ENCODE results near the gene NSMF. TPM values are rescaled to one million over a fixed set of nuclear protein-coding genes. Genes with fewer than 3 reads are reported as not detected.

Gene NSMF
- total and polyA plus RNA-seq, 2 of the 4 experiments (the other 2 are of a cell fraction) = 7.7 to 40.9 TPM

DNA sequence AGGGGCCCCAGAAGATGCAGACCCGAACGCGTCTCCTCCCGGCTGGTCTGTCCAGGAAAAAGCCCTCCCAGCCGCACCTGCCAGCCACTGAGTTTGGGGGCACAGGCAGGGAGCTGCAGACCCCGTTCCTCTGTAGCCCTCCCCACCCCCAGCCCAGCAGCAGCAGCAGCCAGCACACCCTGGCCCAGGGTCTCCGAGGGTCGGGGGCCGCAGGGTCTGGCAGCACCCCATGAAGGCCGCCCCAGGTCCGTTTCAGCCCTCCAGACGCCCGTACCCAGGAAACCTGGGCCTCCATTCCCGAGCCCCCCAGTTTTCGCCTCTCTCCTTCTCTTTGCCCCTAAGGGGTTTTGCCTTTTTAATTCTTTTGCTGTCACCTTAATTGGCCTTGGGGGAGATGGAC lies 55.9 kb downstream of the NSMF start:
- no peaks in the 10 kb centered on the region for H3K9me3 ChIP-seq (ENCODE audit: control insufficient read depth, insufficient read depth, low read length)
- H3K9me1 ChIP-seq (ENCODE audit: insufficient read depth, low read length) = 0 out of 2 replicates have a peak, but pooled peaks cover 3% of the 10 kb centered on the region
- H2AK5ac ChIP-seq (ENCODE audit: low read depth, low read length) = no peak overlapping the region
- no peak overlapping the region for H3K4me3 ChIP-seq (ENCODE audit: insufficient read depth, low read depth, low read length)
- H4K8ac ChIP-seq (ENCODE audit: low read depth in 2 of 2, low read length in 2 of 2) = no peak overlapping the region
- no peak overlapping the region for H3K4me2 ChIP-seq (ENCODE audit: low read depth, low read length)
- no peak overlapping the region for H2BK5ac ChIP-seq (ENCODE audit: low read depth, low read length, poor library complexity, severe bottlenecking)
- intact Hi-C loops (cut with micrococcal nuclease) (no loop called here), in situ Hi-C loops (cut with MboI; ENCODE audit: low sequenced_read_pairs) (loop anchor here (5.0 kb wide), 1 partner anchor 111 kb away; no protein-coding TSS in a partner anchor), dilution Hi-C loops (cut with HindIII; ENCODE audit: low sequenced_read_pairs, unreplicated experiment) (no loop called here)
- BruUV-seq (replicated peaks) = no TSS peak
- H4K5ac ChIP-seq (ENCODE audit: low read depth, low read length) = no peak overlapping the region
- H2BK20ac ChIP-seq (ENCODE audit: low read depth, low read length) = no peak overlapping the region
- no peaks in the 10 kb centered on the region for H4K20me1 ChIP-seq (ENCODE audit: insufficient read depth, low read length)
- WGBS, 2 experiments (ENCODE audit: extremely low coverage in 2 of 2, insufficient read length in 1 of 2) = 95% methylated on average over 4 of the region's 15 CpGs; no CpG with 5 or more reads in 1 of the 2 experiments
- DNase-seq (no peak), ATAC-seq (ENCODE audit: low read depth) (no peak)
- no peaks in the 10 kb centered on the region for H3K36me3 ChIP-seq (ENCODE audit: control insufficient read depth, insufficient read depth, low read length)
- no peak overlapping the region for H2BK120ac ChIP-seq (ENCODE audit: low read depth, low read length)
- H2AFZ ChIP-seq (replicated peaks; ENCODE audit: low read length, poor library complexity) = no peak overlapping the region
- TF ChIP-seq CEBPB (IDR thresholded peaks at IDR 0.05; ENCODE audit: low read depth, low read length) (no peak), FOS (IDR thresholded peaks at IDR 0.05; ENCODE audit: low read depth, low read length) (no peak), CHD1 (IDR thresholded peaks at IDR 0.05; ENCODE audit: low read depth, low read length) (no peak), NFE2L2 (IDR thresholded peaks at IDR 0.05; ENCODE audit: low read depth, low read length) (no peak), MAFK (IDR thresholded peaks at IDR 0.05; ENCODE audit: low read depth, low read length) (no peak), BHLHE40 (IDR thresholded peaks at IDR 0.05; ENCODE audit: low read depth, low read length) (no peak), RFX5 (IDR thresholded peaks at IDR 0.05; ENCODE audit: low read depth, low read length) (no peak), SMC3 (IDR thresholded peaks at IDR 0.05; ENCODE audit: low read depth, low read length) (no peak), MXI1 (IDR thresholded peaks at IDR 0.05; ENCODE audit: borderline replicate concordance, low read depth, low read length) (no peak), MAZ (IDR thresholded peaks at IDR 0.05; ENCODE audit: borderline replicate concordance, low read depth, low read length) (no peak)
- TF ChIP-seq, protein P1, sequence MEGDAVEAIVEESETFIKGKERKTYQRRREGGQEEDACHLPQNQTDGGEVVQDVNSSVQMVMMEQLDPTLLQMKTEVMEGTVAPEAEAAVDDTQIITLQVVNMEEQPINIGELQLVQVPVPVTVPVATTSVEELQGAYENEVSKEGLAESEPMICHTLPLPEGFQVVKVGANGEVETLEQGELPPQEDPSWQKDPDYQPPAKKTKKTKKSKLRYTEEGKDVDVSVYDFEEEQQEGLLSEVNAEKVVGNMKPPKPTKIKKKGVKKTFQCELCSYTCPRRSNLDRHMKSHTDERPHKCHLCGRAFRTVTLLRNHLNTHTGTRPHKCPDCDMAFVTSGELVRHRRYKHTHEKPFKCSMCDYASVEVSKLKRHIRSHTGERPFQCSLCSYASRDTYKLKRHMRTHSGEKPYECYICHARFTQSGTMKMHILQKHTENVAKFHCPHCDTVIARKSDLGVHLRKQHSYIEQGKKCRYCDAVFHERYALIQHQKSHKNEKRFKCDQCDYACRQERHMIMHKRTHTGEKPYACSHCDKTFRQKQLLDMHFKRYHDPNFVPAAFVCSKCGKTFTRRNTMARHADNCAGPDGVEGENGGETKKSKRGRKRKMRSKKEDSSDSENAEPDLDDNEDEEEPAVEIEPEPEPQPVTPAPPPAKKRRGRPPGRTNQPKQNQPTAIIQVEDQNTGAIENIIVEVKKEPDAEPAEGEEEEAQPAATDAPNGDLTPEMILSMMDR (conservative IDR thresholded peaks at IDR 0.05; ENCODE audit: low read depth, low read length) = no peak
- TF ChIP-seq, protein P2, sequence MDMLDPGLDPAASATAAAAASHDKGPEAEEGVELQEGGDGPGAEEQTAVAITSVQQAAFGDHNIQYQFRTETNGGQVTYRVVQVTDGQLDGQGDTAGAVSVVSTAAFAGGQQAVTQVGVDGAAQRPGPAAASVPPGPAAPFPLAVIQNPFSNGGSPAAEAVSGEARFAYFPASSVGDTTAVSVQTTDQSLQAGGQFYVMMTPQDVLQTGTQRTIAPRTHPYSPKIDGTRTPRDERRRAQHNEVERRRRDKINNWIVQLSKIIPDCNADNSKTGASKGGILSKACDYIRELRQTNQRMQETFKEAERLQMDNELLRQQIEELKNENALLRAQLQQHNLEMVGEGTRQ (IDR thresholded peaks at IDR 0.05; ENCODE audit: low read depth, low read length) = no peak
- TF ChIP-seq, protein P3, sequence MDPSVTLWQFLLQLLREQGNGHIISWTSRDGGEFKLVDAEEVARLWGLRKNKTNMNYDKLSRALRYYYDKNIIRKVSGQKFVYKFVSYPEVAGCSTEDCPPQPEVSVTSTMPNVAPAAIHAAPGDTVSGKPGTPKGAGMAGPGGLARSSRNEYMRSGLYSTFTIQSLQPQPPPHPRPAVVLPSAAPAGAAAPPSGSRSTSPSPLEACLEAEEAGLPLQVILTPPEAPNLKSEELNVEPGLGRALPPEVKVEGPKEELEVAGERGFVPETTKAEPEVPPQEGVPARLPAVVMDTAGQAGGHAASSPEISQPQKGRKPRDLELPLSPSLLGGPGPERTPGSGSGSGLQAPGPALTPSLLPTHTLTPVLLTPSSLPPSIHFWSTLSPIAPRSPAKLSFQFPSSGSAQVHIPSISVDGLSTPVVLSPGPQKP (IDR thresholded peaks at IDR 0.05; ENCODE audit: borderline replicate concordance, low read depth, low read length) = no peak
- H3K4me1 ChIP-seq (ENCODE audit: control insufficient read depth, insufficient read depth, low read length) = peaks cover 5% of the 10 kb centered on the region; the same call in 1 of the 2 replicates
- H4K91ac ChIP-seq (ENCODE audit: insufficient read depth, low read depth, low read length) = no peak overlapping the region
- no peak overlapping the region for H2AK9ac ChIP-seq (replicated peaks; ENCODE audit: low read depth, low read length, poor library complexity)
- no peak overlapping the region for H3K14ac ChIP-seq (replicated peaks; ENCODE audit: low read depth, low read length)
- CTCF ChIA-PET = no interaction called here
- H3K18ac ChIP-seq (ENCODE audit: low read depth, low read length) = no peak overlapping the region
- H3K23ac ChIP-seq (ENCODE audit: low read depth, low read length) = no peak overlapping the region
- H3K27ac ChIP-seq (ENCODE audit: insufficient read depth, low read length) = no peak overlapping the region
- H3K79me1 ChIP-seq (ENCODE audit: low read depth in 1 of 2, low read length in 2 of 2) = no peaks in the 10 kb centered on the region; a peak in 1 of 4 replicates
- H3K4ac ChIP-seq (ENCODE audit: low read depth, low read length) = no peak overlapping the region
- POLR2A ChIA-PET (ENCODE audit: unreplicated experiment) = no interaction called here
- H3K56ac ChIP-seq (ENCODE audit: extremely low read depth, insufficient read depth, low read length) = no peak overlapping the region
- H2BK15ac ChIP-seq (ENCODE audit: low read depth, low read length) = no peak overlapping the region
- no peak overlapping the region for H3K9ac ChIP-seq (ENCODE audit: low read depth, low read length)
- no peaks in the 10 kb centered on the region for H3K27me3 ChIP-seq (ENCODE audit: control insufficient read depth, insufficient read depth, low read length)

All from IMR-90 (cell line).